HG02970 (cell line): ENCODE results near the gene TXNRD2.
"Not testable (repeated sequence)": the region's sequence is repeated elsewhere in the genome, so short reads cannot be mapped to it uniquely, and the experiment has no call there.

ENCODE experiments used
- ATAC-seq: cut with Tn5 transposase; IDR thresholded peaks from one replicate; pipeline ENCODE4 v1.9.1; 2021; ENCODE audit warnings: mild to moderate bottlenecking, moderate library complexity, moderate number of reproducible peaks; ENCODE audit not compliant: unreplicated experiment, low FRiP score

Gene TXNRD2

GRCh38 chr22:19893363-19893762 lies 48.3 kb downstream of the TXNRD2 start:
- no peak for ATAC-seq

DNA sequence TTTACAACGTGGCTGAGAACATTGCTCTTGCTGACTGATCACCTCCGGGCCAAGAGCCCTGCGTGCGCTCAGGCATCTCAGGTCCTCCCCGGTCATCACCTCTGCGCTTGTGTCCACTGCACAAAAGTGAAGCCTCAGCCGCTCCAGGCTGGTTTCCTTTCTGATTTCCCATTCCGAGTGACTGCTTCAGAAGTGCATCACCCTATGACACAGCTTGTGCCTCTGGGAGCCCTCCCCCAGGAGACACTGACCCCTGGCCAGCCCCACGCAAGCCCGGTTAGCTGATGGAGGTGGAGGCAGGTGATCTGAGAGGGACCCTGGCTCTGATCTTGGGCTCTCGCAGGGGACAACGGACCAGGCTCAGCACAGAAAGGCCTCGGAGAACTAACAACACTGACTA lies 48.7 kb downstream of the TXNRD2 start:
- no peak for ATAC-seq

- no peak for ATAC-seq
Observed at GRCh38 chr22:19892257-19892879, 49.2 kb downstream of the TXNRD2 start.

DNA sequence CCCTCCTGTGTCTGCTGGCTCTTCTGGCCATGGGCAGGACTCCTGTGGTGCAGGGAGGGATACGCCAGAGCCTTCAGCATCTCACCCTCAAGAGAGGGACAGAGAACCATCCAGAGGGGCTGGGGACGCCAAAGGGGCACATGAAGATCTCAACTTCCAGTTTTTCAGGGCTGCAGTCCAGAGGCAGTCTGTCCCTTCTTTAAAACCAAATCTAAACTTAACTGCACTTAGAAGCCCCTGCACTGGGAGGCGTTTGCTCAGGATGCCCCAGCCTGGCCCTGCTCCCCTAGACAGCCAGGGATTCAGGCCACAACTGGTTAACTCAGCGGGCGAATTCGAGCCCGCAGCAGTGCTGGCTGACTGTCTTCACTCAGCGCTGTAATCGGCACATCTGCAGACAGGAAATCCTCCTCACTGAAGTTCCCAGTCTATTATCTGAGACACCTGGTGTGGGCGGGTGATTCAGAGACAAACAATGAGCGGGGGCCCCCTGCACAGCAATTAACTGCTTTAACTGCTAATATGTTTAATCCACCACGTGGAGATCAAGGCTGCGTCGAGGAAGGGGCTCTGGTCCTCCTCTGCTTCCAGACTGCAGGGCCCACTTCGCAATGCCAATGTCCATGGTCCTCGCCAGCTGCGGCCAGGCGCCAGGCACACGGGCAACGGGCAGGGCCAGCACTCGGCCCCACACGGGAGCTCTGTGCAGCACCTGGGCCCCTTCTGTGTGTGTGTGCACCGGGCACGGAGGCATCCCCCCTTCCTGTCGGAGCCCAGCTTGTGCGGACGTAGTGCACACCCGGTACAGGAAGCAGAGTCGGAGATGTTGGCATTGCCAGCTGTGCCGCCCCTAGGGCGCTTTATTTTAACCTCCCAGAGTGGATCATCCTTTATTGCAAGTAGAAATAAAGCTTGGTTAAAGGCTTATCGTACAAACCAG lies 50.0 kb downstream of the TXNRD2 start:
- ATAC-seq: no peak

GRCh38 chr22:19890502-19891316 lies 50.9 kb downstream of the TXNRD2 start:
- no peak for ATAC-seq

GRCh38 chr22:19889951-19890350 lies 51.7 kb downstream of the TXNRD2 start:
- no peak for ATAC-seq

GRCh38 chr22:19888131-19888746 lies 53.4 kb downstream of the TXNRD2 start:
- ATAC-seq: no peak

DNA sequence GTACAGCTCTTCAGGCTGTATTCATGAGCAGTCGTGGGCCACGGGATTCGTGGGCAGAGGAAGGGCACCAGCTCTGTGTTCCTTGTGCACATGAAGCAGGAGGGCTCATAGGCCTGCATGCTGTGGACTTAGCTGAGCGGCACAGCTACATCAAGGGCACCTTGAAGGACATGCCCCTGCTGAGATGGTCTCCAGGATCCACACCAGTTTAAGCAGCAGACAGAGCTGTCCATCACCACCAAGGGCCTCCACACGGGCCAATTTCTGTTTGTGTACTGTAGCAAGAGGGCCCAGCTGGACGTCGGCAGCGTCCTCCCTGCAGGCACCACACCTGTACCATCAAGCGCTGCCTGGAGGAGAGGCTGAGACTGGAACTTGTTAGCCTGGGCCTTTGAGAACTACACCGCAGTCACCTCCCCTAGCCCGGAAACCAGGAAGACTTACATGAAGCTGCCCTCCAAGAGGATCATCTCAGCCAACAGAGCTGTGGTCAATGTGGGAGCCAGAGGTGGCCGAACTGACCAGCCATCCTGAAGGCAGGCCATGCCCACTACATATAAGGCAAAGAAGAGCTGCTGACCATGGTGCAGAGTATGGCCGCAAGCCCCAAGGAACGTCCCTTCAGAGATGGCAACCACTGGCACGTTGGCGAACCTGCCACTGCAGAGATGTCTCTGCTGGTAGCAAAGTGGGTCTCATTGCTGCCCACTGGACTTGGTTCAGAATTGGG lies 54.2 kb downstream of the TXNRD2 start:
- no peak for ATAC-seq

GRCh38 chr22:19886605-19887255 lies 54.9 kb downstream of the TXNRD2 start:
- no peak for ATAC-seq

DNA sequence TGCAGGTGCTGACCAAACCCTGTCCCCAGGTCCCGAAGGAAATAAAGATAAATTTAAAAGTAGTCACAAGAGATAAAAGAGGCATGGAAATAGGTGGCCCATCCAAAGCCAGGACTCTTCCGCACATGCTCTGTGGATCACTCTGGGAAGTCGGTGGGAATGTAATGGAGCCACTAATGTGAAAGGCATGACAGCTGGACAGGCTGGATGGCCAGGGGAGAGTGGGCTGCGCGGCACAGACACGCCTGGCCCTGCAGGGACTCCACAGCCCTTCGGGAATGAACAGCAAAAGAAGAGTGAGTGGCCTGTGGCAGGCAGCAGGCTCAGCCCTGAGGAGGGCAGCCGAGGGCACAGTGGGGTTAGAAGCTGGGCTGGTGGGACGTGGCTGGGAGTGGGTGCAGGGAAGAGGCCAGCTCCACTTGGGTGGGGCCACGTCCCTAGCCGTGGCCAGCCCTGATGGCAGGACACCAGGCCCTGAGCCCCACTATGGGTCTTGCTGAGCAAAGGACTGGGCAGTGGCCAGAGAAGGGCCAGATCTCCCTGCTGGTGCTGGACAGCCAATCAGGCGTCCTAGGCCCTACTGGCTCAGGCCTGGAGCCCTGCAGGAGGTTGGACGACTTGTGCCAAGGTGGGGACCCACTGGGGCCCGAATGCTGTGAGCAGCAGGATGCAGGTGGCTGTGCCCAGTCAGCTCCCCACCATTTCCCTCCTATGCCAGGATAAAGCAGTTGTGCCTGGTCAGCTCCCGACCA lies 55.6 kb downstream of the TXNRD2 start:
- no peak for ATAC-seq

DNA sequence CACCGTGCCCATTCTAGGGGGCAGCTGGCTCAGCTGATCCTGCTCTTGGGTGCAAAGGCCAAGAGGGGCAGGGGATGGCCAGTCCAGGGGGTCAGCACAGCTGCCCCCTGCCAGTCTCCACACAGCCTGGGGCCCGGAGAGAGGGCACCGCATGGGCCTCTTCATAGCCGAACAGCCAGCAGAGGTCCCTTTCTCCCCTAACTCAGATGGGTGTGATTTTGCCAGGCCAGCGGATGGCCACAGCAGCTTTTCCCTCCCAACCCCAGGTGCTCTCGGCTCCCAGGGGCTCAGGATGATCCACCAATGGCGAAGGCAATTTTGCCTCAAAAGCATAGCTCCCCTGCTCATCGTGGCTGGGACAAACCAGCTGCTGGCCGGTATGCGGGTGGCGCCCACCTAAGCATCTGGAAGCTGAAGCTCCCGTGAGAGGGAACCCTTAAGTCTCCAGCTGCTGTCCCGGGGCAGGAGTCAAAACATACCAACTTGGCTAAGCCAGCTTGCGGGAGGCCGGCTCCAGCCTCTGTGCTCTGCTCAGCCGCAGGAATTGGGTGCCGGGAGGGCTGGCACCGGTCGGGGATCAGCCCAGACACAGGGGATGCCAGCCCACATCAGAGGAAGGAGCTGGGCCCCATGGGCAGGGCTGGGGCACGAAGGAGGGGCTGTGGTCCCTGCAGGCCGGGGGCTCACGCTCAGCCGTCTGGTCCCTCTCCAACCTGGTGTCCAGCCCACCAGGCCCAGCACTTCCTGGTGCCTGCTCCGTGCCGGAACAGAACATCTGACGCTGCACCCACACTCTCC lies 56.5 kb downstream of the TXNRD2 start:
- ATAC-seq: no peak

DNA sequence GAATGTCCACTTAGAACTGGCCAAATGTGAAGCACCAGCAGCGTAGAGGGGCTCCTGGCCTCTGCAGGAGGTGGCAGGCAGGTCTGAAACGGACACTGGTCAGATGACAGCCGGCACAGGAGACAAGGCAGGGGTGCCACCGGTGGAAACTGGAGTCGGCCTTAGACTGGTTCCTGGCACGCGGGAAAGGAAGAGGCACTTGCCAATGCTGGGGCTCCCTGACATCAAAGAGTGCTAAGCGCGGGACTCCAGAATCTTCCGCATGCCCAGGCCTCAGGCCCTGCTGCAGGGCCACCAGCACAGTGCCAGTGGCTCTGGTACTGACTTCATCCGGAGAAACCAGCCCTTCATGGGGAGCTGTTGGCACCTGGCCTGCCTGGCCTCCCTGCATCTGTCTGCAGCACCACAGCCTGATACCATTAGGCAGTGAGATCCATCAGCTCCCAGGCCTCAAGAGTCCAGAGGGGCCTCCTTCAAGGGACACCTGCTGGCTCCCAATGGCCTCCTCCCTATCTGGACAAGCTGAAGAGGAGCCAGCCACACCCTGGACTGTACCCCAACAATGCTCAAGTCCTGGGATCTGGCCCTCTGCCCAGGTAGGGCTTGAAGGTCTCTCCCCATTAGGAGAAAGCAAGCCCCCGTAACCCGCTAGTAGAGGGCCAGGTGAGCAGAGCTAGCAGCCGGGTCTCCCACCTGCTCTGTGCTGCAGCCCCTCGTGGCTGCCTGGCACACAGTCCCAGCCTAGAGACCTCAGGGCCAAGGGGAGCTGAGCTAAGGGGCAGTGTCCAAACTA lies 57.3 kb downstream of the TXNRD2 start:
- no peak for ATAC-seq

DNA sequence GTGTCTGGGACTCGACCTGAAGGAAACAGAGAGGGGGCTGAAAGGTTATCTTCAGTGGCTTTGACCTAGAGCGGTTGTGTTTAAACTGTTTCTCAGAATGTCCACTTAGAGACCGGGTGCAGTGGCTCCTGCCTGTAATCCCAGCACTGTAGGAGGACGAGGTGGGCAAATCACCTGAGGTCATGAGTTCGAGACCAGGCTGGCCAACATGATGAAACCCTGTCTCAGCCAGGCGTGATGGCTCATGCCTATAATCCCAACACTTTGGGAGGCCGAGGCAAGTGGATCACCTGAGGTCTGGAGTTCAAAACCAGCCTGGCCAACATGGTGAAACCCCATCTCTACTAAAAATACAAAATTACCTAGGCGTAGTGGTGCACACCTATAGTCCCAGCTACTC lies 58.2 kb downstream of the TXNRD2 start:
- not testable (repeated sequence) for ATAC-seq

- ATAC-seq: no peak
Observed at GRCh38 chr22:19882446-19883381, 58.9 kb downstream of the TXNRD2 start.

DNA sequence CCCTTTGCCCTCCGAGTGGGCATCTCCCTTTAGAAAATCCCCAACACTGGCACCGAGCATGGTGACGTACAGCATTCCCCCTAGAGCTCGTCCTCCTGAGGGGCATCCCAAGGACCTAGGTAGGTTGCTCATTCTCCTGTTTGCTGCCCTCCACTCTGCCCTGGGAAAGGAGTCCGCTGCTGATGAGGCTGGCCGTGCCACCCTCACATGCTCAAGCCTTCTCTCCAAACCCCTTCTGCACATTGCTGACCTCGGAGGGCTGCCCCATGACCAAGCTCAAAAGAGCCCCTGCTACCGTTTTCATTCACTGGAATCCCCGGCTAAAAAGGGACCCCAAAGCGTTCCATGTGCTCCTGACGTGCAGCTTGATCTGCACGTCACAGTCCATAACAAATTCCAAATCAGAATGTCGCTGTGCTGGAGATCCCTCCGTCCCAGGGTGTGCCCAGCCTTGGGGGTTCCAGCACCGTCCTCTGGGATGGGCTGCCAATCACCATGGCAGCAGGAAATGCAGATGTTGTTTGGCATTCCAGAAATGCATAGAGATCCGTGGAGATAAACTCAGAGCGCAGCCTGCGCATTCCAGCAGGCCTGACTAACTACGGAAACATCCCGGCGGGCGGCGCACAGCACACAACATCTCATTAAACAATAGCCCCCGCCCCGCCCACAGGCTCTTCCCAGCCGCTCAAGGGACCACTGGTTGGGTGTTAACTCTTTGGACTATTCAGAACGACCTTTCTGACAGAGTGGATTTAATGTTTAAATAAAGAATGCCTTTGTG lies 60.6 kb downstream of the TXNRD2 start:
- no peak for ATAC-seq
